HG03108 (cell line): ENCODE data around the gene SLC25A12.

Experiments used
- ATAC-seq: cut with Tn5 transposase; IDR thresholded peaks from one replicate; pipeline ENCODE4 v1.9.1; 2021; ENCODE audit warnings: moderate library complexity; ENCODE audit not compliant: unreplicated experiment

Gene SLC25A12

DNA sequence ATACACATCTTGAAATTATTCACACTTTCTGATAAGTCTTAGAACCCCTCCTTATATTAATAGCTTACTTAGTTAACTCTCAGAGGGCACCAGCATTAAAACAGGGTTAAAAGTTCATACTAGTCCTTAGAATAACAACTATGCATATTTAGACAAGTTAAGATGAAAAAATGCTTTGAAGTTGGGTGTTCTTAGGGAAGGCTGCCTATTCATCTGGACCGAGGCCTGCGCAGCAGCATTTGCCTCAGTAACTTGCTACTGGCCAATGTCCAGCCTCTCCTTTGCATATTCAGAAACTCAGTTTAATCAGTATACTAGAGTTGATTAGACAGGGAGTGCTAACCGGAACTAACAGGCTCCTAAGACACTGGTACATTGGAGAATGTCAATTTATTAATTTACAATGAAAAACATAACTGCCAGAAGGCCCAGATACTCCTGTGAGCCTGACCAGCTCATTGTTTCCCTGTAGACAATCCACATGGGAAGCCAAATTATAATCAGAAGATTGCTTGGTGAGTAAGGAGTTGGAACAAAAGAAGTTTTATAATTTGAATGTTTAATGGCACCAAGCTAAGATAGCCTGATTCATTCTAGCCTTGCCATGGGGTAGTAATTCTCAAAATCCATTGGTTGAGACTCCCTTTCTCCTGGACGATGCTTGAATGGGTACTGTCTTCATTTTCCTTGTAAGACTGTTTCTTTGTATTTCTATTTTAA, 157.9 kb downstream of the SLC25A12 start:
- ATAC-seq = no peak
